Activated naive CD4-positive, alpha-beta T cell (primary cell): ENCODE results near the gene MYO3B.
"Not testable (repeated sequence)": the region's sequence is repeated elsewhere in the genome, so short reads cannot be mapped to it uniquely, and the experiment has no call there.

Source experiments
- DNase-seq, 4 experiments: peaks; one replicate each; lab custom pipeline; 2025; lab: John Stamatoyannopoulos, UW

The MYO3B gene

DNA sequence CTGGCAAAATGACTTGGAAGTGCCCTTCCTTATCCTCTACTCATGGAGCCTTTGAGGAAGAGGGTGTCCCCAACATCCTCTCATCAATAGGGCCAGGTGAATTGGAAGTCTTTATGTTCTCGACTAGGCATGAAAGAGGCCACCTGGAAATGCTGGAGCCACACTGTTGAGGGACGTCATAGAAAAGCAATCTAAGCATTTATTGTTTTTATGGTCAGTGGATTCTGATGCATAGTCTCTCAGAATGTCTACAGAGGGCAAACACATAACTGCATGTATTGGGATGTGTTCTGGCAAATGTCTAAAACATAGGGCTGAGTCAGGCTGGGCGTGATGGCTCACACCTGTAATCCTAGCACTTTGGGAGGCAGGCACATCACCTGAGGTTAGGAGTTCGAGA is 290.6 kb downstream of the MYO3B start:
- no peak for DNase-seq

DNA sequence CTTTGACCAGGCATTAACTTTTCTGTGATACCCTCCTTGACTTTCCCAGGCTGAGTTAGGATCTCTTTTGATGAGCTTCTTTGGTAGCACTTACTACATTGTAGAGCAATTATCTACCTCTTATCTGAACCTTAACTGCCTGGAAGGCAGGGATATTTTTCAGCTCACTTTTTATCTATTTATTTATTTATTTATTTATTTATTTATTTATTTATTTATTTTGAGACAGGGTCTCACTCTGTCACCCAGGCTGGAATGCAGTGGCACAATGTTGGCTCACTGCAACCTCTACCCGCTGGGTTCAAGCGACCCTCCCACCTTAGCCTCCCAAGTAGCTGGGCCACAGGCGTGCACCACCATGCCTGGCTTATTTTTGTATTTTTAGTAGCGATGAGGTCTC is 294.6 kb downstream of the MYO3B start:
- DNase-seq, result not testable (repeated sequence)

DNA sequence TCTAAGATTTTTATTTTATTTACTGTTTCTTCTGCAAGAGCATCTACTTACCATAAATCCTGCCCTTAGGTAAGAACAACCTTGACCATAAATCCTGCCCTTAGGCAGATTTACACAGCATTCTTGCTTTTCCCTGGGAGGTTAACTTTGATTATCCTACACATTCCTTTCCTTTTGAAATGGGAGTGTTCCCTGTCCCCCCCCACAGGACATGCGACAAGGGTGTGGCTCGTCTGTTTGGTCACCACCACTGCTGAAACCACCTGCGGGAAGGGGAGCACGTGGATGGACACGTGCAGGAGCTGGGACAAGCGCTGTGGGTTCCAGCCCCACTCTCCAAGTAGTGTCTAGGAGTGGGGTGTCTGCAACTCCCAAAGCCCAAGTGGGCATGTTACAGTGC is 297.9 kb downstream of the MYO3B start:
- no peak for DNase-seq

DNA sequence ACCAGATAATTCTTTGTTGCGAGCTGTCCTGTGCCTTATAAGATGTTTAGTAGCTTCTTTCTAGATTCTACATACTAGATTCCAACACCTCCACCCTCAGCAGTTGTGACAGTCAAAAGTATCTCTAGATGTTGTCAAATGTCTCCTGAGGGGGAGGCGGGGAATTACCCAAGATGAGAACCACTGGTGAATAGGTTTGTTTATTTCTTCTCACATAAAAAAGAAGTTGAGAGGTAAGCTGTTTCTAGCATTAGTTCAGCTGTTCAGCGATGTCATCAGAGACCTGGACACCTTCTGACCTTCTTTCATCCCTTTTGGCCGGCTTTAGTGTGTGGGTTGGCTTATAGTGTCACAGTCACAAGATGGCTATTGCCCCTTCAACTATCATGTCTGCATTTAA is 299.7 kb downstream of the MYO3B start:
- no peak for DNase-seq

DNA sequence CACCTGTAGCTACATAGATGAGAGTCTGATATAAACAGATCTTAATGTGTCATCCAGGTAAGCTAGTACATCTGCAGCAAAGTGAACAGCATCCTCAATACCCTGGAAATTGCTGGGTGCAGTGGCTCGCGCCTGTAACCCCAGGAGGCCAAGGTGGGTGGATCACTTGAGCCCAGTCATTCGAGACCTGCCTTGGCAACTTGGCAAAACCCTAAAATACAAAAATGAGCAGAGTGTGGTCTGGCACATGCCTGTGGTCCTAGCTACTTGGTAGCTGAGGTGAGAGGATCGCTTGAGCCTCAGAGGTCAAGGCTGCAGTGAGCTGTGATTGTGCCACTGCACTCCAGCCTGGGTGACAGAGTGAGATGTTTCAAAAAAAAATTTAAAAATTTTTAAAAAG is 303.3 kb downstream of the MYO3B start:
- DNase-seq, result no peak

DNA sequence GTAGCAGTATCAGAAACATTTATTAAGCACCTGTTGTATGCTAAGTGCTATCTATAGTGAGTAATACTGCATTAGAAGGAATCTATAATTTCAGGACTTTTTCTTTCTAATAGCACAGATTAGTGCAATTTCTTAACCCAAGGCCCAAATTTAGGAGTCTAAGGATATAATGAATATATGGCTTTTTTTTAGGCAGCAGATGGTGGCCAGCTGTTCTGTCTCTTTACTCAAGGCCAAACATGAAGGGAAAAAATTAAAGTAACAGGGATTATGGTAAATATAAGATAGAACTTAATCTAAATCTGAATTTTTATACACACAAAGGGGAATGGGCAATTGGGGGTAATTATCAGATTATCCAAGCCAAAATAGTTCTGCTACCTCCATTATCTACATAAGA is 306.6 kb downstream of the MYO3B start:
- DNase-seq, result no peak

DNA sequence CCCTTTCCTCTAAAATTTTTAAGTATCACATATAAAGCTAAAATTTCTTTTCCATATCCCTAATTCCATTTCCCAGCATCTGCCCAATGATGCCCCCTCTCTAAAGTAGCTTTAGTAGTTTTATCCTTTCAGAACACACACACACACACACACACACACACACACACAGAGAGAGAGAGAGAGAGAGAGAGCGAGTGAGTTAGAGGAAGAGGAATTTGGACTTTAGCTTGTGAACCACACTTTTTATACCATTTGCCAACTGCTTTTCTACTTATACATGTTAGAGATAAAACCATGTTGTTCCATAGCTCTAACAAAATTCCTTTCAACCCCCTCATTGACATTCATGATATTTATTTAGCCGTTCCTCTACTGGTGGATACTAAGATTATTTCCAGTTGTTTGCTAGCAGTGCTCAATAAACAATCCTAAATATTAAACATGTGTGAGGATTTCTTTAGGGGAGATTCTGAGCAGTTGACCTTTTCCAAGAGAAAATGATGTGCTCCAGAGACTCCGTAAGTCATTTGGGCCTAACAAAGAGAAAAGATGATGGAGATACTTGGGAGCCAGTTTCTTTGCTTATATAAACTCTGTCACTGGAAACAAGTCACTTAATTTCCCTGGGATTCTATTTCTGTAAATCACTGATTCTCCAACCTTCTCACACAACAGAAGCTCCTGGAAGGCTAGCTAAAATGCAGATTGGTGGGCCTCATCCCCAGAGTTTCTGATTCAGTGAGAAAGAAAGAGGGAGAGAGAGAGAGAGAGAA is 307.5 kb downstream of the MYO3B start:
- DNase-seq, result no peak

DNA sequence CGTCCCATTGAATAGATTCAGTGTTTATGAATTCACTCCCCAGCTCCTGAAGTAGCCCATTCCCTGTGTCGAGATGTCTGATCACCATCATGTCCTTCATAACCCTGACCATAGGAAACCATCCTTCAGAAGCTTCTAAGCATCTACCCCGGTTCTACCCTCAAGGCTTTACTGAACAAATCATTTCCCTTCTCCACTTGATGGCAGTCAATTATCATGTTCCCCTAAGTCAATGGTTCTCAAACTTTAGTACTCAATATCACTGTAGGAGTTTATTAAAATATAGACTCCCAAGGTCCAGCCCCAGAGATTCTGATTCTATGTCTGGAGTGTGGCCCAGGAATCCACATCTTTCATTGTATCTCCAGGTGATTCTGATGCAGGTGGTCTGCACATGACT is 308.8 kb downstream of the MYO3B start:
- DNase-seq, result no peak

DNA sequence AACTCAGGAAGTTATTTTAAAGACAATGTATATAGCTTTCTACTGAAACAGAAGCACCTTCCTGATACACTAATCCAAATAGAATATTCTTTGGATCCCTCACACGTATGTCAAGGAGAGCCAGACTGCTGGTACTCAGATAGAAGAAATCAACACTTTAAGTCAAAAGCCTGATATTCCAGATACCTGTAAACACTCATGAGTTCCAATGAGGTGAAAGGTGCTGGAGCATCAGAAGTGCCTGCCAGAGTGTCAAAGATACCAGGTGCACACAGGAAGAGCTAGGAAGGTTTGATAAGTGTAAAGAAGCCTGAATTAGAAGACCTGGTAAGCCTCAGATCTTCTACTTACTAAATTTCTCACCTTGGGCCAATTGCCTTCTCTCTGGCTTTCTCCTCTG is 310.9 kb downstream of the MYO3B start:
- DNase-seq, result no peak

DNA sequence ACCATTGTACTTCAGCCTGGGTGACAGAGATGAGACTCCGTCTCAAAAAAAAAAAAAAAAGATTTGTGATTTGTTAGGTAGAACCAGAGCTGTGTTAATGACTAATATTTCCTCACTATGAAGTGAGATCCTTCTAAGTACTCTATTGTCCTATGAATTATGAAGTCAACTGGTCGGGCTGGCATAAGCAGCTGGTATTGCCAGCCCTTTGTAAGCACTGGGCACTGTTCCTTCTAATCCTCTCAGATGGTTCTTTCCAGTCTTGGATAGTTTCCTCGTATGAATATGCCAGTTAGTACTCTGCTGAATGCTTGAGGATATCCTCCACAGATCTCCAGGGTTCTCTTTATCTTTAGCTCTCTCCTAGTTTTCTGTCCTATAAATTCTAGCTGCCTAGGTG is 314.1 kb downstream of the MYO3B start:
- no peak for DNase-seq

DNA sequence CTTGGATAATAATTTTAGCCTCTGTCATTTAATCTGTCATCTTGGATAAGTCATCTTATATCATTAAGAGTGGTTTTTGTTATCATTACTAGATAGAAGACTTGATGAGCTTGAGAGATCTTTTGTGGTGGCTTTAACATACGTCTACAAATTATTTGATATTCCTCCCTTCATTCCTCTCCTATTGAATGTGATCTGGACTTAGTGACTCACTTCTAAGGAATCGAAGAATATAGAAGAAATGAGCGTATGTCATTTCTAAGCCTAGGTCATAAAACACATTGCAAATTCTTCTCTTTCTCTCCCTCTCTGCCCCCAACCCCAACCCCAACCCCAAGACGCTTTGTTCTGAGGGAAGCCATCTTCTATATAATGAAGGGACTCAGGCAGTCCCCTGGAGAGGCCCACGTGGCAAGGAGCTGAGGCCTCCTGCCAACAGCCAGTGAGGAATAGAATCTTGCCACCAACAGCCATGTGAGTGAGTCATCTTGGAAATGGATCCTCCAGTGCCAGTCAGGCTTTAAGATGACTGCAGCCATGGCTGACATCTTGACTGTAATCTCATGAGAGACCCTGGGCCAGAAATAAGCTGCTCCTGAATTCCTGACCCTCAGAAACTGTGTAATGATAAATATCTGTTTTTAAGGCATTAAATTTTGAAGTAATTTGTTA is 315.6 kb downstream of the MYO3B start:
- no peak for DNase-seq

DNA sequence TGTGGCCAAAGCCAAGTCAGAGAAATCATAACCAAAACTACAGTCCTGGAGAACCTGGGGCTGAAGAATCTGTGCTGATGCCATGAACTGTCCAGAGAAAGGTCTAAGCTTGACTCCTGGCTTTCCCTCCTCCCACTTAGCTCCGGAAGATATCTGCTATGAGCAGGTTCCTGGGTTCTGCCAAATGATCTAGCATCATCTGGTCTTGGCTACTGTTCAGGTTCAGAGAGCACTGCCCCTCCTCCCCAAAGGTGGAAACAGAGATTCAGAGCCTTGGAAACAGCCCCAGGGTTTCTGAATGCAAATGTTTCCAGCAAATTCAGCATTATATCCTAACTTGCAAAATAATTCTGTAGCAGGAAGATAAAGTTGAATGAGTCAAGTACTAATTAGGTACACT is 317.9 kb downstream of the MYO3B start:
- DNase-seq, result no peak

DNA sequence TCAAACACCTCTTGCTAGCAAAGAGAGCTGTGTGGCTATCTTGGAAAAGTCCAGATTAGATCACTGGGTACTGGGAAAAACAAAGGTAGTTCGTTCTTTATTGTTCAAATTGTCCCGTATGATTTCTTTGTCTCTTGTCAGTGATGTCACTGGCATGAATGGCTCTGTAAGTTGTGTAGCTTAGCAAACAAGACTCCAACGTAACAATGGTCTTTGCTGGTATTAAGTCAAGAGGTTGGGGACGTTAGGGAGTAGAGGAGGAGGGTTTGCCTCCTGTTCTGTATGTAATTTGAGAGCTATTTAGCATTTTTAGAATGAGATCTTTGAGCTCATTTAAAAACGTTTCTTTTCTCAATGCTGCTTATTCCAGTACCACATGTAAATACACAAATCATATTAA is 320.7 kb downstream of the MYO3B start:
- DNase-seq, result no peak

DNA sequence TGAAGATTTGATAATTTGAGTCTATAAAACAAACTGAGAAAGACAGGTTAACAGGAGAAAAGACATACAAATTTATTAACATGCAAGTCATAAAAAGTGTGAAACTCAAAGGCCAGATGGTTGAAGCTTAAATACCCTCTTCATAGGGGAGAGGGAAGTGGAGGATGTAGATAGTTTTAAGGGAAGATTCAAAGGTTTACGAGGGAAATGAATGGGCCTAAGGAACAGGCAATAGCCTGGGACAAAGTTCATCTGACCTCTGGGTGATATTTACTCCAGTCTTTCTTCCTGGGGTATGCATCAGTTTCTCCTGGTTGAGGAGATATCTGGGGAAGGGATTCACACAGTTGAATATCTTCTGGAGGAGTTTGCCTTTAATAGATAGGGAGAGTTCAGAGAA is 322.2 kb downstream of the MYO3B start:
- DNase-seq, result no peak

DNA sequence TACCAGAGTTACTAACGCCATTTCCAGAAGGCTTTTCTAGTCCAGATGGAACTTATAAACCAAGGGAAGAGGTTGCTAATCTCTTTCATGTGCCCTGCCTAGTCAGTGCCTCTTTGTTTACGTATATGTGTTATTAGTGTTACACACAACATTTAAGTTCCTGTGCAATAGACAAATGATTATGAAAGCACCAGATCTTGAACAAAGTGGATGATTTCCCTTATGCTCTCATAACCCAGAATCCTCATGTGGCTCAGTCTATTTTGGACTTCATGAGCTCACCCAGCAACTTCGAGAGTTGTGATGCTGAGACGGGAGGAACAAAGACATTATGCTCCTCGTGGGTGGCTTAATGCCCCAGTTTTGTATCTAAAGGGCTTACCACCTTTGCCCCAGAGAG is 322.8 kb downstream of the MYO3B start:
- no peak for DNase-seq

DNA sequence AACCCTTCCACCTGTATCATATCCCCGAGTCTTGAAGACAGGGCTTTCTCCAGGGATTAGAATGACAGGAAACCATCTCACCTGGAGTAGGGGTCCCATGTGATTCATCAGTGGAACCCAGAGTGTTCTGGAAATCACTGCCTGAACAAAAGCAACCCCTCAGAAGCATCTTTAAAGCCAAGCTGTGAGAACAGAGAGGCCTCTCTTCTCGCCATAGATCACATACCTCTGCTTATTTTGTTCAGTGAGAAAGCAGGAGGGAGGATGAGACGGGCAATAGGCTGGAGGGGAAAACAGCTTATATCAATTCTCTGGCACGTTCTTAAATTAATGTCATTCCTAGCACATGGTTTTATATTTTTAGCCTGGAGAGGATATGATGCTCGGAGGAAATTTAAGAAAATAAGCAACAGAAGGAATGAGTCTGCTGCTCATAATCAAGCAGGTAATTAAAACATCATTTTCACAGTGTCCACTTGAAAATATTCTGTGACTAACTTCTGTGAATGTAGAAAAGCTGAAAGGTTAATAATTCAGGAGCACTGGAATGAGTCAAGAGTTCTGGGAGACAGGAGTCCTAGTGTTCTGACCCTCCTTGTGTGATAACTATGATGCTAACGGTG is 323.6 kb downstream of the MYO3B start:
- DNase-seq, result no peak

DNA sequence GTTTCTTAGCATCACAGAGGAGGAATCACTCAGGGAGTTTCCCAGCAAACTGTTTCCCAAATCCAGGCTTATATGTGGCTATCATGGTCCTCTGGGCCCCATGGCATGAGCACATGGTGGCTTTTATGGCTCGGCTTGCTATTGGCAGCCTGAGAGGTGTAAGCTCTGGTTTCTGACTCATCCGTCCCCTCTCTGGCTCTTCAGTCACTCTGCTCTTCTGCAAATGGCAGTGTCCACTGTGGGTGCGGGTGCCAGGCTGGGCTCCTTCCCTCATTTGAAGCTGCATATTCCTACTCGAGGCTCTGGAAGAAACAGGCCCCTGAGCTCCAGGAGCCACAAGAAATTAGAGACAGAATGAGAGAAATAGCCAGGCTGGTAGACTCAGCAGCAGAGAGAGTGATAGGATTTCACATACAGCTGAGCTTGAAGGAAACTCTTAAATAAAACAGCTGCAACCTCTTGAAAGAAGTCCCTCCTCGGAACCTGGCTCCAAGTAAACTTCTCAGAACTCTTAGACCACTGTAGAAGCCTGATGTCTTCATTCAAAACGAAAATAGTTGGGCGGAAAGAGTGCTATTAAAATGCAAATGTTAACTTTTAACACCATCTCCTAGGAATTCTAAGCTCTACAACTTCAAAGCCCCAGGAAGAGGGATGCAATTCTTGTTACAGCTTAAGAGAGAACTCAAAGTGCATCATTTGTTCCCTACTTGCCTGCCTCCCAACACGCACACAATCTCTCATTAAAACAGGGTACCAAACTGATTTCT is 324.6 kb downstream of the MYO3B start:
- no peak for DNase-seq

DNA sequence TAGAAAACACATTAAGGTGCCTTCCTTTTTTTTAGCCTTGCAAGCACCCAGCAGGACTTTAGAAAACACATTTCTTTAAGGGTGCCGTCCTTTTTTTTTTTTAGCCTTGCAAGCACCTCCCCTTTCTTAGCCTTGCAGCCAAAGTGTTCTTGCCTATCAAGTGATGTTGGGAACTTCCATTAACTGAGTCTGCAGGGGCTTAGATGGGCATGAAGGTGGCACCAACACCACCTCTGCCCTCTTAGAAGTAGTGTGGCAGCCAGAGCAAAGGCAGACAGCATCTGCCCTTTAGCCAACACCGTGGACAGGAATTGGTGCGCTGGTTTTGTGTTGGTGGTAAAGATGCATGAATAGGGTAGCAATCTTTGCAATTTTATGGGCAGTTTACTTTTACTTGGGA is 325.6 kb downstream of the MYO3B start:
- DNase-seq, result no peak

DNA sequence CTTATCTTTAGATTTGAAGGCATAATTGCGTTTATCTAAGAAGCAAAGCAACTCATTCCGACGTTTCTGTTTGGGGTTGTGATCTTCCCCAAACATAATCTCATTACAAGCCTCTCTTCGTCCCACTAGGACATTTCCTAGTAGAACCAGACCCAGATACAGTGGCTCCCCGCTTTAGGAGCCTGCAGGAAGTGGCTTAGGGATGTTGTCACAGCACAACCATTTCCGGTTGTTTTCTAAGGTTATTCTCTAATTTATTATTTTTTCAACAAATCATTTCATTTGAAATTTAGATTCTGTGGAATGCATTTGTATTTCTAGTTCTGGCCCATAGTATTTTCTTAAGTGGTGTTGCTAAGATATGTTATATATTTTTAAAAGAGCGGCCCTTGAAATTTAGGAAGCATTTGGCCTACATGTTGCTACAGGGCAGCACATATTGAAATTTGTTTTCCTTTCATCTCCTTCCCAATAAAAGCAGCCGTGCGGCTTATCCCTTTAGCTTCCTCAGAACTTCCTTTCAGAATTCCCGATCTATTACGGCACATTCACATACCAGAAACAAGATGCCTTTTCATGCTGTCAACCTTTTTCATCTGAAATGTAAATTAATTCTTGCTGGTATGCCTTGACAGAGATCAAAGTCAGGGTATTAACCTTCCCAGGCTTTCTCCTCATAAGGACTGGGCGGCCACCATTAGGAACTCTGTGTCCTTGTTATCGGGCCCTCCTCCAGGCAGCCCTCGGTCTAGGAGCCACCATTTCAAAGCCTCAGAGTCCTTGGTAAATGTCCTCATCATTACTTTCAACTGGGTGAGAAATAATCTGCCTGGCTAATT is 326.2 kb downstream of the MYO3B start:
- DNase-seq, result no peak

DNA sequence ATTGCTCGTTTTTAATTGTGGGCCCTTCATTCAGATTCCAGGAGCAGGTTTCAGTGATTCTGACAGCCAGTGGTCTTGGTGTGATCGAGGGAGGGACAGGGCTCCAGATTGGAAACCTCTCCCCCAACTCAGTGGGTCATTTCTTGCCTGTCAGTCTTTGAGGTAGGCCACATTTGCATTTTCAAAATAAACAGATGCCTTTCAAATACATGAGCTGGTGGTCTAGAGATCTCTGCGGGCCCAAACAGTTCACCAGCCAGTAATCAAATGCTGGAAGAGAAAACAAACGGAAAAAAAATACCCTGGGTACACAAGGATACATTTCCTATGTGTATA is 326.8 kb downstream of the MYO3B start:
- DNase-seq, result no peak

DNA sequence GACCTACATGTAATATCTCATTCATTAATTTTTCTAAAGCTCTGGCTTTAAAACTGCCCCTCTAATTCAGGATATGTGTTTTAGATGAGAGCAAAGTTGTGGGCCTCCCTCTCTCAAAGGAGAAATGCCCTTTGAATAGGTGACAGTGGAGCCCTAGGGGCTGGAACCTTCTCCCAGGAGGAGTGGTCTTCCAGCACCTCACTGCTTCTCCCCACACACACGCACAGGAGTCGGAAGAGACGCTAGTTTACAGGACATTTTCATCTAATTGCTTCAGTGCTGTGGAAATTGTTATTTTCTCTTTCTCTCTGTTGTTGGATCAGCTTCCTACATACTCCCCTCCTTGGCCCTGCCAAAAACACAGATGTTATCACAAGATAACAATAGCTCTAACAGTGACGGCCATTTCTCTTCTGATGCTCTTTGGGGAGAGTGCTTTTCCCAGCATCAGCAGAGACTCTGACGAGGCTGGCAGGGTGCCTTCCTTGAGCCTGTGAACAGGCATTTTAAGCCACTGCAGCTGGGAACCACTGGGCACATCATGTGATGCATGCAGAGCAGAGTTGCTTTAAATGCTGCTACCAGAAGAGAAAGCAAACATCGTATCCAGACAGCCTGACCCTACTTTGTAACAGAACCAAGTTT is 327.8 kb downstream of the MYO3B start:
- DNase-seq, result no peak
